ENCODE results near the gene METTL24.
"Not testable (repeated sequence)": the region's sequence is repeated elsewhere in the genome, so short reads cannot be mapped to it uniquely, and the experiment has no call there.

Gene METTL24

GRCh38 chr6:110287462-110288341 lies 70.4 kb downstream of the METTL24 start:
- DNase-seq (ENCODE audit: low read depth): no peak
- no peak overlapping the region for H3K4me3 ChIP-seq (ENCODE audit: low read length)
- no peak for TF ChIP-seq CTCF (conservative IDR thresholded peaks at IDR 0.05; ENCODE audit: low read length)

- H3K4me3 ChIP-seq (ENCODE audit: low read length): no peak overlapping the region
- DNase-seq (ENCODE audit: low read depth): peak; percentile 4
- no peak for TF ChIP-seq CTCF (conservative IDR thresholded peaks at IDR 0.05; ENCODE audit: low read length)
Observed at GRCh38 chr6:110285306-110286060, 72.7 kb downstream of the METTL24 start.

GRCh38 chr6:110284855-110285254 lies 73.3 kb downstream of the METTL24 start:
- no peak overlapping the region for H3K4me3 ChIP-seq (ENCODE audit: low read length)
- peak; percentile 8 for DNase-seq (ENCODE audit: low read depth)
- TF ChIP-seq CTCF (conservative IDR thresholded peaks at IDR 0.05; ENCODE audit: low read length): no peak

GRCh38 chr6:110283657-110284056 lies 74.5 kb downstream of the METTL24 start:
- TF ChIP-seq CTCF (conservative IDR thresholded peaks at IDR 0.05; ENCODE audit: low read length): no peak
- no peak for DNase-seq (ENCODE audit: low read depth)

GRCh38 chr6:110282412-110282811 lies 75.7 kb downstream of the METTL24 start:
- no peak for DNase-seq (ENCODE audit: low read depth)
- TF ChIP-seq CTCF (conservative IDR thresholded peaks at IDR 0.05; ENCODE audit: low read length): no peak
- no peak overlapping the region for H3K4me3 ChIP-seq (ENCODE audit: low read length)

More at GRCh38 chr6:110283657-110284056, 74.5 kb downstream of the METTL24 start:
- no peak overlapping the region for H3K4me3 ChIP-seq (ENCODE audit: low read length)

- no peak overlapping the region for H3K4me3 ChIP-seq (ENCODE audit: low read length)
- DNase-seq (ENCODE audit: low read depth): no peak
- TF ChIP-seq CTCF (conservative IDR thresholded peaks at IDR 0.05; ENCODE audit: low read length): no peak
Observed at GRCh38 chr6:110277100-110277665, 81.0 kb downstream of the METTL24 start.

- H3K4me3 ChIP-seq (ENCODE audit: low read length); DNase-seq (ENCODE audit: low read depth): not testable (repeated sequence)
Observed at GRCh38 chr6:110272781-110273180, 85.4 kb downstream of the METTL24 start.

Measured in AG10803 (cell line).